IMR-90 (cell line): ENCODE data around the gene CHCHD4. TPM values are rescaled to one million over a fixed set of nuclear protein-coding genes. Genes with fewer than 3 reads are reported as not detected.

Source experiments
- ATAC-seq: fragments of 200-7000 bp; cut with Tn5 transposase; 2 replicates; pipeline ENCODE4 v1.9.1; 2020; ENCODE audit warnings: low read depth, mild to moderate bottlenecking, moderate library complexity
- BruUV-seq: library from RNA; stranded (reverse); fragments of 400-500 nt; replicated peaks from 2 replicates; lab custom pipeline; 2021; lab: Mats Ljungman, UMichigan
- CTCF ChIA-PET: fragments of 300-600 bp; formaldehyde crosslinking; extraction: SDS; loops from one replicate; lab custom pipeline; 2021; ENCODE audit warnings: antibody characterized with exemption; lab: Yijun Ruan, JAX
- POLR2A ChIA-PET: fragments of 300-600 bp; sonication (Branson Sonifier 250); formaldehyde crosslinking; loops from one replicate; lab custom pipeline; 2022; ENCODE audit warnings: antibody characterized with exemption; ENCODE audit not compliant: unreplicated experiment; lab: Charles Lee
- DNase-seq: peaks from one replicate; pipeline ENCODE4 v3.0.0; 2013
- H2AFZ ChIP-seq: replicated peaks from 2 replicates; pipeline ENCODE3; 2013; ENCODE audit warnings: low read length, mild to moderate bottlenecking; ENCODE audit not compliant: poor library complexity
- H2AK5ac ChIP-seq: 2 replicates; pipeline ENCODE4 v1.6.1; 2013; ENCODE audit warnings: low read depth, low read length, inconsistent platforms
- H2AK9ac ChIP-seq: replicated peaks from 2 replicates; pipeline ENCODE3; 2013; ENCODE audit warnings: mild to moderate bottlenecking, low read depth, low read length, moderate library complexity; ENCODE audit not compliant: poor library complexity
- H2BK120ac ChIP-seq: 2 replicates; pipeline ENCODE4 v1.6.1; 2013; ENCODE audit warnings: low read depth, low read length, inconsistent platforms
- H2BK15ac ChIP-seq: 3 replicates; pipeline ENCODE4 v1.6.1; 2013; ENCODE audit warnings: low read depth, low read length, inconsistent platforms
- H2BK20ac ChIP-seq: 2 replicates; pipeline ENCODE4 v1.6.1; 2013; ENCODE audit warnings: low read depth, mild to moderate bottlenecking, inconsistent platforms, low read length, moderate library complexity
- H2BK5ac ChIP-seq: 2 replicates; pipeline ENCODE4 v1.6.1; 2013; ENCODE audit warnings: mild to moderate bottlenecking, low read depth, low read length, inconsistent platforms; ENCODE audit not compliant: poor library complexity, severe bottlenecking
- H3K14ac ChIP-seq: replicated peaks from 2 replicates; pipeline ENCODE4 v1.6.1; 2013; ENCODE audit warnings: low read depth, low read length, inconsistent platforms
- H3K18ac ChIP-seq: 2 replicates; pipeline ENCODE4 v1.6.1; 2013; ENCODE audit warnings: low read depth, low read length, control low read depth
- H3K23ac ChIP-seq: 2 replicates; pipeline ENCODE4 v1.6.1; 2013; ENCODE audit warnings: low read depth, low read length, inconsistent platforms
- H3K27ac ChIP-seq: 2 replicates; pipeline ENCODE4 v1.5.1; 2013; ENCODE audit warnings: mild to moderate bottlenecking, control low read depth, low read length; ENCODE audit not compliant: insufficient read depth
- H3K27me3 ChIP-seq: 2 replicates; pipeline ENCODE4 v1.6.1; 2013; ENCODE audit warnings: low read length; ENCODE audit not compliant: control insufficient read depth, insufficient read depth
- H3K36me3 ChIP-seq: 2 replicates; pipeline ENCODE4 v1.6.1; 2013; ENCODE audit warnings: low read length, mixed read lengths; ENCODE audit not compliant: control insufficient read depth, insufficient read depth
- H3K4ac ChIP-seq: 2 replicates; pipeline ENCODE4 v1.6.1; 2013; ENCODE audit warnings: low read depth, low read length, inconsistent platforms
- H3K4me1 ChIP-seq: 2 replicates; pipeline ENCODE4 v1.6.1; 2013; ENCODE audit warnings: low read length, mixed read lengths; ENCODE audit not compliant: control insufficient read depth, insufficient read depth
- H3K4me2 ChIP-seq: 2 replicates; pipeline ENCODE4 v1.6.1; 2013; ENCODE audit warnings: low read depth, mild to moderate bottlenecking, control low read depth, low read length, moderate library complexity
- H3K4me3 ChIP-seq: 2 replicates; pipeline ENCODE4 v1.5.1; 2013; ENCODE audit warnings: low read depth, mild to moderate bottlenecking, control low read depth, low read length, moderate library complexity; ENCODE audit not compliant: insufficient read depth
- H3K56ac ChIP-seq: 2 replicates; pipeline ENCODE4 v1.6.1; 2013; ENCODE audit warnings: low read length, inconsistent platforms; ENCODE audit not compliant: insufficient read depth; ENCODE audit errors: extremely low read depth
- H3K79me1 ChIP-seq, 2 experiments: 2 replicates each; pipeline ENCODE4 v1.6.1; 2013; ENCODE audit warnings: low read length in 2 of 2, inconsistent platforms in 1 of 2, low read depth in 1 of 2
- H3K9ac ChIP-seq: 2 replicates; pipeline ENCODE4 v1.6.1; 2013; ENCODE audit warnings: low read depth, low read length, control low read depth
- H3K9me1 ChIP-seq: 2 replicates; pipeline ENCODE4 v1.6.1; 2013; ENCODE audit warnings: low read length, inconsistent platforms; ENCODE audit not compliant: insufficient read depth
- H3K9me3 ChIP-seq: 2 replicates; pipeline ENCODE4 v1.6.1; 2013; ENCODE audit warnings: low read length; ENCODE audit not compliant: control insufficient read depth, insufficient read depth
- H4K20me1 ChIP-seq: 2 replicates; pipeline ENCODE4 v1.6.1; 2013; ENCODE audit warnings: low read length, inconsistent platforms; ENCODE audit not compliant: insufficient read depth
- H4K5ac ChIP-seq: 2 replicates; pipeline ENCODE4 v1.6.1; 2013; ENCODE audit warnings: mild to moderate bottlenecking, low read depth, low read length, control low read depth
- H4K8ac ChIP-seq, 2 experiments: 2 replicates each; pipeline ENCODE4 v1.6.1; 2013; ENCODE audit warnings: low read depth in 2 of 2, low read length in 2 of 2, control low read depth in 1 of 2, inconsistent platforms in 1 of 2
- H4K91ac ChIP-seq: 2 replicates; pipeline ENCODE4 v1.6.1; 2013; ENCODE audit warnings: low read depth, low read length, inconsistent platforms; ENCODE audit not compliant: insufficient read depth
- CEBPB ChIP-seq: IDR thresholded peaks from 2 replicates; pipeline ENCODE4 v1.6.1; 2012; ENCODE audit warnings: low read depth, low read length, improper control_type of control experiment
- MAZ ChIP-seq: IDR thresholded peaks from 2 replicates; pipeline ENCODE4 v1.6.1; 2012; ENCODE audit warnings: low read depth, mild to moderate bottlenecking, low read length, improper control_type of control experiment, moderate library complexity, borderline replicate concordance
- SMC3 ChIP-seq: fragments of 150-350 bp; IDR thresholded peaks from 2 replicates; pipeline ENCODE4 v1.6.1; 2016; ENCODE audit warnings: low read depth, mild to moderate bottlenecking, antibody characterized with exemption, low read length, moderate library complexity
- WGBS, 2 experiments: methylation state at CpG; one replicate each; pipeline versions ENCODE4 v1.1.5 to v1.1.7; 2013; ENCODE audit warnings: missing lambda C conversion rate in 2 of 2; ENCODE audit not compliant: insufficient read length in 1 of 2; ENCODE audit errors: extremely low coverage in 2 of 2; 5-methylcytosine and 5-hydroxymethylcytosine counted together
- dilution Hi-C: fragments of 300-500 bp; cut with HindIII; formaldehyde crosslinking; loops from one replicate; pipeline ENCODE4 v1.14.3; 2018; ENCODE audit warnings: low sequenced_read_pairs; ENCODE audit not compliant: unreplicated experiment
- in situ Hi-C: fragments of 300-500 bp; cut with MboI; formaldehyde crosslinking; loops from 3 replicates; pipeline ENCODE4 v1.14.3; 2019; ENCODE audit warnings: low sequenced_read_pairs, inconsistent platforms, mixed read lengths
- intact Hi-C: fragments of 100-400 bp; cut with micrococcal nuclease; formaldehyde crosslinking; loops from 2 replicates; pipeline ENCODE4 v1.10.0; 2022
- polyA plus RNA-seq, 3 experiments: library from polyadenylated mRNA; depleted of rRNA; stranded (reverse); fragments of >200 nt; gene quantifications; 2 replicates each; pipeline ENCODE4 v1.2.3, GENCODE V29; 2012; ENCODE audit warnings: low replicate concordance in 1 of 3
- total RNA-seq: library from RNA; depleted of rRNA; stranded (reverse); fragments of >200 nt; gene quantifications from 2 replicates; pipeline ENCODE4 v1.2.3, GENCODE V29; 2012

CHCHD4 gene
- total and polyA plus RNA-seq, 2 of the 4 experiments (the other 2 are of a cell fraction), result 9.0 to 9.8 TPM

- H2AK5ac ChIP-seq, result no peak overlapping the region
- POLR2A ChIA-PET, result no interaction called here
- no peaks in the 10 kb centered on the region for H3K27me3 ChIP-seq
- no peak for TF ChIP-seq CEBPB
- TF ChIP-seq MAZ, result no peak
- TF ChIP-seq SMC3, result no peak
- no peak overlapping the region for H4K5ac ChIP-seq
- dilution Hi-C loops (no loop called here), intact Hi-C loops (no loop called here), in situ Hi-C loops (no loop called here)
- H3K4me3 ChIP-seq, result no peak overlapping the region
- H2AK9ac ChIP-seq, result no peak overlapping the region
- no peak overlapping the region for H2AFZ ChIP-seq
- no peak overlapping the region for H2BK20ac ChIP-seq
- H3K27ac ChIP-seq, result no peak overlapping the region
- no peak overlapping the region for H3K14ac ChIP-seq
- no peaks in the 10 kb centered on the region; the same call in 1 of the 2 replicates for H3K9me1 ChIP-seq
- no peak overlapping the region for H3K9ac ChIP-seq
- H4K20me1 ChIP-seq, result no peaks in the 10 kb centered on the region
- no peak overlapping the region for H3K4me2 ChIP-seq
- peaks cover 25 to 35% of the 10 kb centered on the region in 2 experiments for H3K79me1 ChIP-seq
- H2BK120ac ChIP-seq, result no peak overlapping the region
- ATAC-seq, result no peak
- H3K23ac ChIP-seq, result no peak overlapping the region
- BruUV-seq, result no TSS peak
- no peak overlapping the region for H4K91ac ChIP-seq
- no peaks in the 10 kb centered on the region for H3K9me3 ChIP-seq
- no peak overlapping the region for H3K56ac ChIP-seq
- H3K4me1 ChIP-seq, result no peaks in the 10 kb centered on the region
- H2BK5ac ChIP-seq, result no peak overlapping the region
- peaks cover 64% of the 10 kb centered on the region for H3K36me3 ChIP-seq
- DNase-seq, result no peak
- H4K8ac ChIP-seq, result no peak overlapping the region
- no CpG with 5 or more reads among the region's 6 CpGs for WGBS, 2 experiments
- H3K4ac ChIP-seq, result no peak overlapping the region
- CTCF ChIA-PET, result no interaction called here
- H2BK15ac ChIP-seq, result no peak overlapping the region
- H3K18ac ChIP-seq, result no peak overlapping the region
Observed at GRCh38 chr3:14153663-14154062, 29.0 kb upstream of the CHCHD4 start.
